Measurements from ENCODE around the gene SUPT20HL1.
"Not testable (repeated sequence)": the region's sequence is repeated elsewhere in the genome, so short reads cannot be mapped to it uniquely, and the experiment has no call there.

SUPT20HL1 gene

GRCh38 chrX:24364326-24364725, 3.9 kb downstream of the SUPT20HL1 start:
- no peak for DNase-seq (ENCODE audit: low read depth)
- H3K4me3 ChIP-seq (ENCODE audit: low read depth, low read length) = no peak overlapping the region
- TF ChIP-seq CTCF (IDR thresholded peaks at IDR 0.05; ENCODE audit: control insufficient read depth, extremely low read depth, insufficient read depth) = no peak

- DNase-seq (ENCODE audit: low read depth) = no peak
- H3K4me3 ChIP-seq (ENCODE audit: low read depth, low read length) = no peak overlapping the region
- TF ChIP-seq CTCF (IDR thresholded peaks at IDR 0.05; ENCODE audit: control insufficient read depth, extremely low read depth, insufficient read depth) = no peak
Measured at GRCh38 chrX:24364851-24365538, 4.6 kb downstream of the SUPT20HL1 start.

GRCh38 chrX:24366762-24367400, 6.4 kb downstream of the SUPT20HL1 start:
- not testable (repeated sequence) for DNase-seq (ENCODE audit: low read depth); H3K4me3 ChIP-seq (ENCODE audit: low read depth, low read length)

- no peak for DNase-seq (ENCODE audit: low read depth)
- H3K4me3 ChIP-seq (ENCODE audit: low read depth, low read length) = no peak overlapping the region
- no peak for TF ChIP-seq CTCF (IDR thresholded peaks at IDR 0.05; ENCODE audit: control insufficient read depth, extremely low read depth, insufficient read depth)
Measured at GRCh38 chrX:24369816-24370215, 9.4 kb downstream of the SUPT20HL1 start.

- no peak overlapping the region for H3K4me3 ChIP-seq (ENCODE audit: low read depth, low read length)
- DNase-seq (ENCODE audit: low read depth) = no peak
- peak; percentile 71 for TF ChIP-seq CTCF (IDR thresholded peaks at IDR 0.05; ENCODE audit: control insufficient read depth, extremely low read depth, insufficient read depth)
Measured at GRCh38 chrX:24371391-24371972, 11.0 kb downstream of the SUPT20HL1 start.

GRCh38 chrX:24372021-24372763, 11.8 kb downstream of the SUPT20HL1 start:
- DNase-seq (ENCODE audit: low read depth) = no peak
- no peak overlapping the region for H3K4me3 ChIP-seq (ENCODE audit: low read depth, low read length)
- TF ChIP-seq CTCF (IDR thresholded peaks at IDR 0.05; ENCODE audit: control insufficient read depth, extremely low read depth, insufficient read depth) = no peak

- TF ChIP-seq CTCF (IDR thresholded peaks at IDR 0.05; ENCODE audit: control insufficient read depth, extremely low read depth, insufficient read depth) = no peak
- no peak for DNase-seq (ENCODE audit: low read depth)
- H3K4me3 ChIP-seq (ENCODE audit: low read depth, low read length) = no peak overlapping the region
Measured at GRCh38 chrX:24375600-24376131, 15.2 kb downstream of the SUPT20HL1 start.
